ENCODE results near the gene PSME1. TPM values are rescaled to one million over a fixed set of nuclear protein-coding genes. Genes with fewer than 3 reads are reported as not detected.

PSME1 gene
- total and polyA plus RNA-seq, 2 of the 13 experiments (the other 11 are each of a cell fraction or from before 2014, with no cell fraction given) = 159 to 608 TPM

DNA sequence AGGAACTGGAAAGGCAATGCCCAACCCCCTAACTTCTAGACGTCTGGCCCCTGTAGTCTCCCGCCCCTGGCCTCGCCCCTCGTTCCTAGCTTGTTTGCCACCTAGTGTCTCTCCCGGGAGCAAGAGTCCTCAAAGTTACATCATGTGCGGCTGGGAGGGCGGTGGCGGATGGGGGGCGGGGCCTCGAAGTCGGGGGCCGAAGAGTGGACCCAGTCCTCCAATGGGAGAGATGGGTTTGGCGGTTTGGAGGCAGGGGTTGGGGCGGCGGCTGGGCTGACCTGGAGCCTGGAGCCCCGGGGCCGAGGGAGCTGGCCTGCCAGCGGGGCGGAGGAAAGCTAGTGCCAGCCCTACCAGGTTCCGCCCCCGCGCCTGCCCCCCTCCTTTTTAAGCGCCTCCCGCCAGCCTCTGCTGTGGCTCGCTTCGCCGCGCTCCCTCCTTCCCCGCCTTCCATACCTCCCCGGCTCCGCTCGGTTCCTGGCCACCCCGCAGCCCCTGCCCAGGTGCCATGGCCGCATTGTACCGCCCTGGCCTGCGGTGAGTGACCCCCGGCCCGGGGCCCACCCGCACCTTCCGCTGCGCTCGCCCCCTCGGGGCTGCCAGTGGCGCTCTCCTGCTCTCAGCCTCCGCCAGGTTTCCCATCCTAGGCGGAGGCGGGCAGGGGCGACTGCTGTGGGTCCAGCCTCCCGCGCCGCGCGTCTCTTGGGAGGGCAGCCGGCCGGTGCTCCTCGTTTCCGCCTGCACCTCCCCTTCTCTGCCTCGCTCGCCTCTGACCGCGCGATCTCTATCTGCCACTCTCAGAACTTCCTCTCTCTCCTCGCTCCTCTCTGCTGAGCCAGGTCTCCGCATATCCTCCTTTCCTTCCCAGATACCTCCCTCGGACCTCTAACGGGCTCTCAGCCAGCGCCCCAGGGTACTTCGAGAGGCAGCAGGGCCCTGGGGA lies 41.8 kb upstream of the PSME1 start, which contains the start of gene PCK2 (continued):
- TF ChIP-seq CREM (IDR thresholded peaks at IDR 0.05) = peak; percentile 74
- TF ChIP-seq CREM (CRISPR knock-in tag; IDR thresholded peaks at IDR 0.05) = no peak; the same call in 1 of the 2 replicates
- no peak; the same call in 1 of the 2 replicates for TF ChIP-seq HHEX (CRISPR knock-in tag; IDR thresholded peaks at IDR 0.05)
- TF ChIP-seq ZNF549 (CRISPR knock-in tag; IDR thresholded peaks at IDR 0.05) = peak; percentile 68; the same call in 1 of the 2 replicates
- peak; percentile 63; the same call in 1 of the 2 replicates for TF ChIP-seq ZNF44 (CRISPR knock-in tag; IDR thresholded peaks at IDR 0.05)
- peak; percentile 93 for TF ChIP-seq HNF4G (IDR thresholded peaks at IDR 0.05; ENCODE audit: borderline replicate concordance, low read depth, low read length)
- TF ChIP-seq HNF4G (CRISPR knock-in tag; IDR thresholded peaks at IDR 0.05; ENCODE audit: borderline replicate concordance, low read depth) = peak; percentile 50
- TF ChIP-seq ZNF841 (CRISPR knock-in tag; IDR thresholded peaks at IDR 0.05; ENCODE audit: borderline replicate concordance) = no peak
- peak; percentile 91 for TF ChIP-seq GABPB1 (CRISPR knock-in tag; IDR thresholded peaks at IDR 0.05)
- TF ChIP-seq SETDB1 (CRISPR knock-in tag; IDR thresholded peaks at IDR 0.05; ENCODE audit: borderline replicate concordance) = no peak
- TF ChIP-seq ZNF616 (CRISPR knock-in tag; IDR thresholded peaks at IDR 0.05; ENCODE audit: low read depth) = peak; percentile 94
- no peak for TF ChIP-seq ZNF414 (CRISPR knock-in tag; IDR thresholded peaks at IDR 0.05)
- peak; percentile 97 for TF ChIP-seq PATZ1 (CRISPR knock-in tag; IDR thresholded peaks at IDR 0.05)
- no peak for TF ChIP-seq POLR2AphosphoS2 (IDR thresholded peaks at IDR 0.05; ENCODE audit: low read depth, low read length)
- peak; percentile 80; the same call in 1 of the 2 replicates for TF ChIP-seq SOX5 (CRISPR knock-in tag; IDR thresholded peaks at IDR 0.05; ENCODE audit: borderline replicate concordance)
- peak; percentile 75 for TF ChIP-seq PPARG (CRISPR knock-in tag; conservative IDR thresholded peaks at IDR 0.05)
- peak; percentile 84 for TF ChIP-seq HDAC2 (CRISPR knock-in tag; IDR thresholded peaks at IDR 0.05)
- peak; percentile 99 for TF ChIP-seq ZNF546 (CRISPR knock-in tag; conservative IDR thresholded peaks at IDR 0.05)
- no peak for TF ChIP-seq NPAS2 (CRISPR knock-in tag; IDR thresholded peaks at IDR 0.05; ENCODE audit: borderline replicate concordance)
- peak; percentile 96 for TF ChIP-seq ZNF205 (CRISPR knock-in tag; IDR thresholded peaks at IDR 0.05)
- TF ChIP-seq ZNF672 (CRISPR knock-in tag; IDR thresholded peaks at IDR 0.05) = no peak
- TF ChIP-seq REPIN1 (CRISPR knock-in tag; IDR thresholded peaks at IDR 0.05; ENCODE audit: borderline replicate concordance, low read depth) = peak; percentile 99

Data from HepG2 (cell line).